Occipital lobe (tissue), 2 donors: ENCODE data around the gene MYD88. TPM values are rescaled to one million over a fixed set of nuclear protein-coding genes. Genes with fewer than 3 reads are reported as not detected.

Experiments
- DNase-seq: peaks from one replicate; lab custom pipeline; 2025; lab: John Stamatoyannopoulos, UW
- total RNA-seq: library from RNA; depleted of rRNA; stranded (reverse); fragments of >200 nt; gene quantifications from one replicate; pipeline ENCODE4 v1.2.3, GENCODE V29; 2014

The MYD88 gene
- total RNA-seq, 1 donor from 2014 or later = 2.7 TPM

- DNase-seq = no peak
Observed at GRCh38 chr3:38111696-38112377, 26.6 kb upstream of the MYD88 start.

- DNase-seq = no peak
Observed at GRCh38 chr3:38112378-38112761, 26.1 kb upstream of the MYD88 start.

- DNase-seq = no peak
Observed at GRCh38 chr3:38114052-38114874, 24.2 kb upstream of the MYD88 start.

GRCh38 chr3:38114875-38115644 is 23.4 kb upstream of the MYD88 start:
- no peak for DNase-seq

GRCh38 chr3:38115645-38116427 is 22.6 kb upstream of the MYD88 start:
- DNase-seq = no peak

GRCh38 chr3:38116471-38117162 is 21.8 kb upstream of the MYD88 start:
- DNase-seq = no peak

- DNase-seq = no peak
Observed at GRCh38 chr3:38117163-38117716, 21.2 kb upstream of the MYD88 start.

- no peak for DNase-seq
Observed at GRCh38 chr3:38117748-38118420, 20.6 kb upstream of the MYD88 start.

- no peak for DNase-seq
Observed at GRCh38 chr3:38118421-38119247, 19.8 kb upstream of the MYD88 start.

GRCh38 chr3:38119248-38119544 is 19.3 kb upstream of the MYD88 start:
- no peak for DNase-seq

GRCh38 chr3:38119821-38120692 is 18.4 kb upstream of the MYD88 start:
- no peak for DNase-seq

GRCh38 chr3:38120693-38121450 is 17.6 kb upstream of the MYD88 start:
- DNase-seq = no peak

GRCh38 chr3:38121451-38121831 is 17.0 kb upstream of the MYD88 start:
- no peak for DNase-seq

- no peak for DNase-seq
Observed at GRCh38 chr3:38121832-38122461, 16.5 kb upstream of the MYD88 start.

- no peak for DNase-seq
Observed at GRCh38 chr3:38122712-38123290, 15.7 kb upstream of the MYD88 start.

- DNase-seq = no peak
Observed at GRCh38 chr3:38124324-38125122, 13.9 kb upstream of the MYD88 start.
